HepG2 (cell line): ENCODE measurements around the gene SLC2A8. TPM values are rescaled to one million over a fixed set of nuclear protein-coding genes. Genes with fewer than 3 reads are reported as not detected.

Experiments
- ARID3A ChIP-seq: IDR thresholded peaks from 2 replicates; pipeline ENCODE4 v1.6.1; 2012; ENCODE audit warnings: low read depth, low read length, improper control_type of control experiment
- ATF2 ChIP-seq: sonication (generic); formaldehyde crosslinking; IDR thresholded peaks from 2 replicates; pipeline ENCODE4 v1.4.0; 2020; ENCODE audit warnings: missing genetic modification reagents
- CREM ChIP-seq, 2 experiments: sonication (generic) in 1 of 2; formaldehyde crosslinking in 1 of 2; IDR thresholded peaks; 2 replicates each; pipeline versions ENCODE4 v1.4.0 to v1.6.1; 2016 to 2020; ENCODE audit warnings: antibody characterized with exemption in 1 of 2, mild to moderate bottlenecking in 1 of 2, missing genetic modification reagents in 1 of 2
- DRAP1 ChIP-seq: IDR thresholded peaks from 2 replicates; pipeline ENCODE4 v1.6.1; 2016; ENCODE audit warnings: missing genetic modification reagents, missing compliant biosample characterization
- FOXA3 ChIP-seq: IDR thresholded peaks from 2 replicates; pipeline ENCODE4 v1.6.1; 2016; ENCODE audit warnings: missing genetic modification reagents, missing compliant biosample characterization
- FOXO4 ChIP-seq: sonication (generic); formaldehyde crosslinking; conservative IDR thresholded peaks from 2 replicates; pipeline ENCODE4 v1.8.1; 2023; ENCODE audit warnings: missing genetic modification reagents
- GATA4 ChIP-seq: sonication (generic); IDR thresholded peaks from 2 replicates; pipeline ENCODE4 v1.6.1; 2016; ENCODE audit warnings: antibody characterized with exemption, low read depth, borderline replicate concordance
- HDAC1 ChIP-seq: sonication (generic); formaldehyde crosslinking; IDR thresholded peaks from 2 replicates; pipeline ENCODE4 v1.5.1; 2020; ENCODE audit warnings: mild to moderate bottlenecking, missing genetic modification reagents
- MXI1 ChIP-seq: IDR thresholded peaks from 3 replicates; pipeline ENCODE4 v1.6.1; 2012; ENCODE audit warnings: low read depth, low read length, inconsistent platforms, borderline replicate concordance
- NFRKB ChIP-seq: fragments of 450-650 bp; IDR thresholded peaks from 2 replicates; pipeline ENCODE4 v1.6.1; 2017
- ZGPAT ChIP-seq: IDR thresholded peaks from 2 replicates; pipeline ENCODE4 v1.6.1; 2016; ENCODE audit warnings: mild to moderate bottlenecking
- ZHX2 ChIP-seq, 2 experiments: sonication (generic) in 1 of 2; formaldehyde crosslinking in 1 of 2; IDR thresholded peaks; 2 replicates each; pipeline versions ENCODE4 v1.6.1 to v1.9.0; 2014 to 2022; ENCODE audit warnings: antibody characterized with exemption in 1 of 2, borderline replicate concordance in 1 of 2, inconsistent platforms in 1 of 2, low read depth in 1 of 2, missing genetic modification reagents in 1 of 2
- ZNF501 ChIP-seq: sonication (generic); formaldehyde crosslinking; IDR thresholded peaks from 2 replicates; pipeline ENCODE4 v1.5.1; 2020; ENCODE audit warnings: mild to moderate bottlenecking, moderate library complexity, missing genetic modification reagents
- ZNF569 ChIP-seq: sonication (generic); formaldehyde crosslinking; IDR thresholded peaks from 2 replicates; pipeline ENCODE4 v1.5.0; 2020; ENCODE audit warnings: mild to moderate bottlenecking, missing genetic modification reagents, moderate library complexity, borderline replicate concordance
- polyA plus RNA-seq, 8 experiments: library from polyadenylated mRNA; depleted of rRNA in 3 of 8; stranded (reverse) in 7 of 8; unstranded in 1 of 8; fragments of >200 nt; fragmentation: Illumina TruSeq in 4 of 8; extraction: Trizol in 4 of 8; gene quantifications; 2 replicates each; pipeline versions ENCODE4 v1.2.1 to v1.2.3, GENCODE V29; 2011 to 2016; ENCODE audit warnings: low read depth in 4 of 8, missing spikeins in 1 of 8, mixed read lengths in 1 of 8; ENCODE audit not compliant: insufficient read depth in 1 of 8
- total RNA-seq, 5 experiments: library from RNA; depleted of rRNA; stranded (reverse); fragments of >200 nt; fragmentation: Illumina TruSeq; extraction: Trizol; gene quantifications; 2 replicates each; pipeline ENCODE4 v1.2.3, GENCODE V29; 2016; ENCODE audit warnings: low read depth in 1 of 5

SLC2A8 gene
- total and polyA plus RNA-seq, 2 of the 13 experiments (the other 11 are each of a cell fraction or from before 2014, with no cell fraction given) = 22.6 to 48.6 TPM

- TF ChIP-seq ATF2 (peak; percentile 66), ZNF569 (CRISPR knock-in tag) (no peak), ARID3A (peak; percentile 59; the same call in 1 of the 2 replicates), ZNF501 (no peak), CREM (IDR thresholded peaks at IDR 0.05) (peak; percentile 67; the same call in 1 of the 2 replicates), CREM (CRISPR knock-in tag; IDR thresholded peaks at IDR 0.05) (no peak), DRAP1 (CRISPR knock-in tag) (peak; percentile 57), GATA4 (peak; percentile 59; the same call in 1 of the 2 replicates), FOXA3 (CRISPR knock-in tag) (peak; percentile 98), MXI1 (peak; percentile 59; the same call in 1 of the 3 replicates), FOXO4 (CRISPR knock-in tag) (no peak), ZHX2 (IDR thresholded peaks at IDR 0.05; ENCODE audit: low read depth) (no peak), ZHX2 (CRISPR knock-in tag; IDR thresholded peaks at IDR 0.05; ENCODE audit: borderline replicate concordance) (no peak), HDAC1 (CRISPR knock-in tag) (peak; percentile 80; the same call in 1 of the 2 replicates), ZGPAT (0 out of 2 replicates have a peak, but pooled peaks have one; percentile 21), NFRKB (no peak)
Measured at GRCh38 chr9:127395497-127396252, 1.3 kb upstream of the SLC2A8 start (continued).
